Osteoblast (primary cell): ENCODE results near the gene JPH2. TPM values are rescaled to one million over a fixed set of nuclear protein-coding genes. Genes with fewer than 3 reads are reported as not detected.
A peak's percentile ranks its signal among the peaks of the same experiment; 100 is the strongest.

ENCODE experiments used
- DNase-seq: peaks from one replicate; pipeline ENCODE4 v3.0.0; 2011; ENCODE audit warnings: low spot score, mixed read lengths; ENCODE audit not compliant: insufficient read length; ENCODE audit errors: missing footprints
- H2AFZ ChIP-seq: 2 replicates; pipeline ENCODE4 v1.6.0; 2011; ENCODE audit warnings: mild to moderate bottlenecking, low read length
- H3K27ac ChIP-seq: 2 replicates; pipeline ENCODE4 v1.5.1; 2011; ENCODE audit warnings: mild to moderate bottlenecking, low read depth, low read length, moderate library complexity
- H3K27me3 ChIP-seq: 2 replicates; pipeline ENCODE4 v1.6.0; 2012; ENCODE audit warnings: mild to moderate bottlenecking, control low read depth, inconsistent platforms, low read length, moderate library complexity; ENCODE audit not compliant: insufficient read depth
- H3K36me3 ChIP-seq: 2 replicates; pipeline ENCODE4 v1.5.1; 2011; ENCODE audit warnings: mild to moderate bottlenecking, low read length, control low read depth, moderate library complexity; ENCODE audit not compliant: insufficient read depth
- H3K4me1 ChIP-seq: 2 replicates; pipeline ENCODE4 v1.5.1; 2011; ENCODE audit warnings: mild to moderate bottlenecking, low read length, control low read depth, moderate library complexity; ENCODE audit not compliant: insufficient read depth
- H3K4me2 ChIP-seq: 2 replicates; pipeline ENCODE4 v1.6.0; 2011; ENCODE audit warnings: mild to moderate bottlenecking, low read length; ENCODE audit not compliant: insufficient read depth
- H3K4me3 ChIP-seq: fragments of 200-600 bp; sonication (generic); 3 replicates; pipeline ENCODE4 v1.5.1; 2012; ENCODE audit warnings: mild to moderate bottlenecking, low read length, inconsistent platforms; ENCODE audit not compliant: insufficient read depth
- H3K79me2 ChIP-seq: 2 replicates; pipeline ENCODE4 v1.6.0; 2012; ENCODE audit warnings: mild to moderate bottlenecking, low read length, control low read depth, inconsistent platforms; ENCODE audit not compliant: insufficient read depth
- H3K9me3 ChIP-seq: 2 replicates; pipeline ENCODE4 v1.5.1; 2011; ENCODE audit warnings: low read depth, low read length, control low read depth
- H4K20me1 ChIP-seq: 2 replicates; pipeline ENCODE4 v1.6.0; 2012; ENCODE audit warnings: mild to moderate bottlenecking, low read length, control low read depth; ENCODE audit not compliant: insufficient read depth
- total RNA-seq: library from RNA; depleted of rRNA; stranded (reverse); fragments of >200 nt; gene quantifications from 2 replicates; pipeline ENCODE4 v1.2.3, GENCODE V29; 2012
- TF ChIP-seq, protein P1 (sequence below): IDR thresholded peaks from 2 replicates; pipeline ENCODE4 v1.5.1; 2011; ENCODE audit warnings: mild to moderate bottlenecking, low read depth, low read length, moderate library complexity; ENCODE audit errors: extremely low read depth

The JPH2 gene
- total RNA-seq, 1 donor: 2.2 TPM

DNA sequence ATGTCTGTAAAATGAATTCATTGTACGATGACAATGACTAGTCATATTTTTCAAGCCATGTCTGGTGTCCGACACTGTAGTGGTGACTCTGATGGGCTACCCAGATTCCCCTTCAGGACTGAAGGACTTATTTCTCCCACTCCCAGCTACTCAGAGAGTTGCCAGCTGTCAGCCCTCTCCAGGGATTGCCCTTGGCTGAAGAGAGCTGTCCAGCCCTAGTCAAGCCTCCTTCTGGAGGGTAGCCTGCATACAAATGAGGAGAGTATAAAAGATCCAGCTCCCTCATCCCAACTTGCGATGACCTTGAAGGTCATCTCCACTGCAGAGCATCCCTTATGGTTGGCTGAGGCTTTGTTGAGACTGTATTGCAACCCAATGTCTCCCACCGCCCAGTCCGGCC, 29.9 kb downstream of the JPH2 start:
- no peaks in the 10 kb centered on the region for H3K9me3 ChIP-seq
- no peaks in the 10 kb centered on the region for H3K36me3 ChIP-seq
- no peaks in the 10 kb centered on the region for H4K20me1 ChIP-seq
- no peak overlapping the region for H3K27ac ChIP-seq
- H3K27me3 ChIP-seq: peaks cover 17% of the 10 kb centered on the region
- no peak overlapping the region for H3K4me2 ChIP-seq
- H2AFZ ChIP-seq: no peak overlapping the region
- no peaks in the 10 kb centered on the region for H3K4me1 ChIP-seq
- no peaks in the 10 kb centered on the region for H3K79me2 ChIP-seq
- peak; percentile 58 for DNase-seq
- no peak overlapping the region for H3K4me3 ChIP-seq
- TF ChIP-seq, protein P1, sequence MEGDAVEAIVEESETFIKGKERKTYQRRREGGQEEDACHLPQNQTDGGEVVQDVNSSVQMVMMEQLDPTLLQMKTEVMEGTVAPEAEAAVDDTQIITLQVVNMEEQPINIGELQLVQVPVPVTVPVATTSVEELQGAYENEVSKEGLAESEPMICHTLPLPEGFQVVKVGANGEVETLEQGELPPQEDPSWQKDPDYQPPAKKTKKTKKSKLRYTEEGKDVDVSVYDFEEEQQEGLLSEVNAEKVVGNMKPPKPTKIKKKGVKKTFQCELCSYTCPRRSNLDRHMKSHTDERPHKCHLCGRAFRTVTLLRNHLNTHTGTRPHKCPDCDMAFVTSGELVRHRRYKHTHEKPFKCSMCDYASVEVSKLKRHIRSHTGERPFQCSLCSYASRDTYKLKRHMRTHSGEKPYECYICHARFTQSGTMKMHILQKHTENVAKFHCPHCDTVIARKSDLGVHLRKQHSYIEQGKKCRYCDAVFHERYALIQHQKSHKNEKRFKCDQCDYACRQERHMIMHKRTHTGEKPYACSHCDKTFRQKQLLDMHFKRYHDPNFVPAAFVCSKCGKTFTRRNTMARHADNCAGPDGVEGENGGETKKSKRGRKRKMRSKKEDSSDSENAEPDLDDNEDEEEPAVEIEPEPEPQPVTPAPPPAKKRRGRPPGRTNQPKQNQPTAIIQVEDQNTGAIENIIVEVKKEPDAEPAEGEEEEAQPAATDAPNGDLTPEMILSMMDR: no peak

DNA sequence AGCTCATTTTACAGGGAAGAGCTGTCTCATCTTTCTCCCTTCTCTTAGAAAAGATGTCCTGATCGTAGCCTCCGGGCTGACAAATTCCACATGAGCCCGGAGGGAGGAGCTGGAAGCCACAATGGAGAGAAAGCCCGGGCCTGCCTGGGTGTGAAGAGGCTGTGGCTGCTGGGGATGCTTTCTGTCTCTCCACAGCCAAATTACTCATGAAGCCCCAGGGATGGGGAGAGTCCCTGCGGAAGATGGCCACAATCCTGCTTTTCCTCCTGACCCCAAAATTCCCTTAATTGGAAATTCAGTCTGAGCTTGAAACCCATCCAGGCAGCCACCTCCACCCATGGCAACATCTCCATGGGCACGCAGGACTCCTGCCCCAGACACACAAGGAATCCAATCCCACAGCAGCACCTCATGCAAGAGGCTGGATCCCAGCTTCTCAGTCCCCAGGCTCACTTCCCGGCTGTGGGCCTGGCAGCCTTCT, 32.4 kb downstream of the JPH2 start:
- Histone ChIP-seq H3K4me2 (no peak overlapping the region), H3K79me2 (no peaks in the 10 kb centered on the region)

DNA sequence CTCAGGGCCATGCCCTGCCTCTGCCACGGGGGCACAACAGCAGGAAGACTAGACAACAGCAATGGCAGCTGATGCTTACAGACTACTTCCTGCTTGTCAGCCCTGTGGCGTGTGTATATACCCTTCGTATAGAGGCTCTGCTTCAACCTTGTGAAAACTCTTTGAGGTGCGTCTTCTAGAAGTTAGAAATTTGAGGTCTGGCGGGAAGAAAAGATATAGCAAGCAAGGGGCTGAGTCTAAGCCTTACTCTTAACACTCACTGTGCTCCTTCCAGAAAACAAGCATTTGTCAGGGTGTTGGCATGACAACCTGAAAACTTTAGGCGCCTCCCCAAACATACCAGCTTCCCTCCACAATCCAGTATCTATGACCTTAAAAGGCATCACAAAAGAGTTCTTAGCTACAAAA, 33.3 kb downstream of the JPH2 start:
- Histone ChIP-seq H3K27me3 (peaks cover 21% of the 10 kb centered on the region), H3K4me2 (no peak overlapping the region), H3K27ac (no peak overlapping the region), H2AFZ (no peak overlapping the region), H3K79me2 (no peaks in the 10 kb centered on the region), H3K4me3 (no peak overlapping the region), H3K36me3 (no peaks in the 10 kb centered on the region), H3K9me3 (no peaks in the 10 kb centered on the region), H4K20me1 (no peaks in the 10 kb centered on the region), H3K4me1 (no peaks in the 10 kb centered on the region)
- DNase-seq: no peak
- TF ChIP-seq, protein P1: no peak

More for the DNA sequence above, 32.4 kb downstream of the JPH2 start:
- TF ChIP-seq, protein P1: peak; percentile 5
- peak; percentile 92 for DNase-seq
- H3K36me3 ChIP-seq: no peaks in the 10 kb centered on the region
- H3K4me3 ChIP-seq: no peak overlapping the region
- no peaks in the 10 kb centered on the region for H4K20me1 ChIP-seq
- H3K4me1 ChIP-seq: no peaks in the 10 kb centered on the region
- H3K27ac ChIP-seq: no peak overlapping the region
- no peak overlapping the region for H2AFZ ChIP-seq
- no peaks in the 10 kb centered on the region for H3K9me3 ChIP-seq
- peaks cover 21% of the 10 kb centered on the region for H3K27me3 ChIP-seq

DNA sequence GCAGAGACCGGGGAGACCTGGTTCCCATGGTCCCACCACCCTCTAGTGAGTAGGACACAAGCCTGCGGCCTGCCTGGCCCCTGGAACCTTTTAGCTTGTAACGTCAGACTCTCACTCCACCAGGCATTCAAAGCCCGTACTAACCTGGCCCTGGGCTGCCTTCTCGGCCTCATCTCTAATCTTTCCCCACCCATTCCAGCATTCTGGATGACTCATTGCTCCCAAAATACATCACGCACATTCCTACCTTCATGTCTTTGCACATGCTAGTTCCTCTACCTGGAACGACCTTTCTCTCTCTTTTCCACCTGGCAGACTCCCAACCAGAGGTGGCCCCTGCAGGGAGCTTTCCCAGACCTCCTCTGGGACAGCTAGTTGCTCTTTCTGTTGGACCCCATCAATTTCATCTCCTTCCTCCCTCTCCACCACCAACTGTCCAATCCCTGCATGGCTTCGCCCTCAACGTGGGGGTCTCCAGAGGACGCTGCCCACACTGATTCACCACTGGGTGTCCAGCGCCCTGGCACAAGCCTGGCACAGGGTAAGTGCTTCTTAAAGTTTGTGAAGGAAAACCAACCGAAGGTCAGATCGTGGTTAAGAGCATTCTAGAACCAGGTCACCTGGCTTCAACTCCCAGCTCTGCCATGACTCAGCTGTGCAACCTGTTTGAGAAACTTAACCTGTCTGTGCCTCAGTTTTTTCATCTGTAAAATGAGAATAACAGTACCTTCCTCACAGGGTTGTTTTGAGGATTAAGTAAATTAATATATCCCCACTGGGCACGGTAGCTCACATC, 35.2 kb downstream of the JPH2 start:
- no peak overlapping the region for H3K27ac ChIP-seq
- TF ChIP-seq, protein P1: no peak
- H3K4me1 ChIP-seq: no peaks in the 10 kb centered on the region
- no peaks in the 10 kb centered on the region for H4K20me1 ChIP-seq
- H3K4me3 ChIP-seq: no peak overlapping the region
- H3K9me3 ChIP-seq: no peaks in the 10 kb centered on the region
- H3K79me2 ChIP-seq: no peaks in the 10 kb centered on the region
- H3K4me2 ChIP-seq: no peak overlapping the region
- H2AFZ ChIP-seq: no peak overlapping the region
- no peaks in the 10 kb centered on the region for H3K36me3 ChIP-seq
- no peak for DNase-seq
- peaks cover 18% of the 10 kb centered on the region for H3K27me3 ChIP-seq
